Hindlimb muscle (tissue), 1 donor: ENCODE measurements around the gene LMNA. TPM values are rescaled to one million over a fixed set of nuclear protein-coding genes. Genes with fewer than 3 reads are reported as not detected.
"Not testable (repeated sequence)": the region's sequence is repeated elsewhere in the genome, so short reads cannot be mapped to it uniquely, and the experiment has no call there.

Experiments used
- DNase-seq: peaks from one replicate; pipeline ENCODE4 v3.0.0-alpha.2; 2013
- polyA plus RNA-seq: library from polyadenylated mRNA; unstranded; fragments of 120-200 nt; gene quantifications from one replicate; pipeline ENCODE4 v1.2.1, GENCODE V29; 2013; ENCODE audit not compliant: insufficient read length

LMNA gene
- polyA plus RNA-seq = 319 TPM

- DNase-seq = peak; percentile 93
These were observed at the start of gene LMNA for GRCh38 chr1:156114101-156114918. TSS of gene LMNA (plus strand) at chr1:156114711. CDS start at chr1:156114919, 208 bp downstream.

- no peak for DNase-seq
These were observed 49.3 kb upstream of the LMNA start for GRCh38 chr1:156065212-156065611.

- DNase-seq = no peak
These were observed 48.6 kb upstream of the LMNA start for GRCh38 chr1:156065871-156066270.

- no peak for DNase-seq
These were observed 47.2 kb upstream of the LMNA start for GRCh38 chr1:156067262-156067661.

- no peak for DNase-seq
These were observed 44.7 kb upstream of the LMNA start for GRCh38 chr1:156069490-156070455.

GRCh38 chr1:156070548-156070947 lies 44.0 kb upstream of the LMNA start:
- no peak for DNase-seq

- DNase-seq = not testable (repeated sequence)
These were observed 43.1 kb upstream of the LMNA start for GRCh38 chr1:156071332-156071816.

GRCh38 chr1:156072251-156072650 lies 42.3 kb upstream of the LMNA start:
- no peak for DNase-seq

GRCh38 chr1:156073110-156073687 lies 41.3 kb upstream of the LMNA start:
- no peak for DNase-seq

GRCh38 chr1:156073740-156074139 lies 40.8 kb upstream of the LMNA start:
- no peak for DNase-seq

GRCh38 chr1:156074661-156075060 lies 39.9 kb upstream of the LMNA start:
- DNase-seq = no peak

- no peak for DNase-seq
These were observed 39.3 kb upstream of the LMNA start for GRCh38 chr1:156075162-156075561.

- DNase-seq = no peak
These were observed 38.7 kb upstream of the LMNA start for GRCh38 chr1:156075775-156076204.

- DNase-seq = peak; percentile 56
These were observed 37.7 kb upstream of the LMNA start for GRCh38 chr1:156076609-156077429.

- no peak for DNase-seq
These were observed 37.1 kb upstream of the LMNA start for GRCh38 chr1:156077430-156077760.

GRCh38 chr1:156078728-156079127 lies 35.8 kb upstream of the LMNA start:
- no peak for DNase-seq

- no peak for DNase-seq
These were observed 34.7 kb upstream of the LMNA start for GRCh38 chr1:156079762-156080161.

GRCh38 chr1:156080241-156080862 lies 34.2 kb upstream of the LMNA start:
- DNase-seq = no peak

GRCh38 chr1:156080863-156081179 lies 33.7 kb upstream of the LMNA start:
- no peak for DNase-seq

- peak; percentile 55 for DNase-seq
These were observed 33.2 kb upstream of the LMNA start for GRCh38 chr1:156081180-156081916.

GRCh38 chr1:156081917-156082308 lies 32.6 kb upstream of the LMNA start:
- no peak for DNase-seq
